HG03103 (cell line): ENCODE measurements around the gene SLC39A11.

Experiments
- ATAC-seq: cut with Tn5 transposase; IDR thresholded peaks from one replicate; pipeline ENCODE4 v1.9.1; 2021; ENCODE audit warnings: low read depth; ENCODE audit not compliant: unreplicated experiment

SLC39A11 gene

DNA sequence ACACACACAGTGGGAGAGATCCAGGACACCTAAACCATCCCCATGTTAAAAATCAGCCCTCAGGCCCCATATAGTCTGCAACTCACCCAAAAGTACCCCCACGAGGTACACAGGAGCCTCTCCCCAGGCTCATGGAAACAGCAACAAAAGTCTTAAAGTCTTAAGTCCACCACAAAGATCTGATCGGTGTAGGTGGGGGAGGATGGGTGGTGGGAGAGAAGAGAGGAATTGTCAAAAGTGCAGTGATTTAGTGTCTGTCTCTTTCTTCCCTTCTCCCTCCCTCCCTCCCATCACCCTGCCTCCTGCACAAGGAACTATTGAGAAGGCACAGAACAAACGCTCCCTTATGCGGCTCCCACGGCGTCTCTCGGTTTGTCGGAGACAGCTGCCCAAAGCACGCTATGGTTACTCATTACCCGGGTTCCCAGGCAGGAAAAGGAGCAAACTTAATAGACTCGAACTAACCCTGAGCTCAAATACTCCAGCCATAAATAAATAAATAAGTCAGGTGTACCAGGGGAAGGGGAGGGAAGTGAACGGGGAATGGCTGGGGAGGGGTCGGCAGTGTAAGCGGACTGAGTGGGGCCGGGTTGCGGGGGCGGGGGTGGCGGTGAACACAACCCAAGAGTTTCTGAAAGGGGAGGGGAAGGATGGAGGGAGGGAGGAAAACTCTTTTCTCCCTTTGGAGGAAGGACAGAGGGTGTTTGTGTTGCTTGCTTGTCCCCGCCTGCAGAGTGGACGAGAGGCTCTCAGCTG, 477.4 kb downstream of the SLC39A11 start:
- no peak for ATAC-seq

DNA sequence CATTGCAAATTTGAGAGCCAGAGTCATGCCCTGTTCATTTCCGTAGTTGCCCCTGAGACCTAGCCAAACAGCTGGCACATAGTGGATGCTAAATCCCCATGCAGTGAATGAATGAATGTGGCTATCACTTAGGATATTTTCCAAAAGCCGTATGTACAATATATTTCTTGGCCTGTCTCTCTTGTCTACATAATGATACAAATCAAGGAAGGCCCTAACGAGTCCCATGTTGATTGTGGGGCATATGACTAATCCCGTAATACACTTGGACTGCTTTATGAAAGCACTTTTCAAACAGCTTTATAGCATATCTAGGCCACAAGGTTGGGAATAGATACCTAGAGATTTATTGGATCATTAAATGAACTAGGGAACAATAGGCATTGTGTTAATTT, 478.0 kb downstream of the SLC39A11 start:
- ATAC-seq, result no peak

DNA sequence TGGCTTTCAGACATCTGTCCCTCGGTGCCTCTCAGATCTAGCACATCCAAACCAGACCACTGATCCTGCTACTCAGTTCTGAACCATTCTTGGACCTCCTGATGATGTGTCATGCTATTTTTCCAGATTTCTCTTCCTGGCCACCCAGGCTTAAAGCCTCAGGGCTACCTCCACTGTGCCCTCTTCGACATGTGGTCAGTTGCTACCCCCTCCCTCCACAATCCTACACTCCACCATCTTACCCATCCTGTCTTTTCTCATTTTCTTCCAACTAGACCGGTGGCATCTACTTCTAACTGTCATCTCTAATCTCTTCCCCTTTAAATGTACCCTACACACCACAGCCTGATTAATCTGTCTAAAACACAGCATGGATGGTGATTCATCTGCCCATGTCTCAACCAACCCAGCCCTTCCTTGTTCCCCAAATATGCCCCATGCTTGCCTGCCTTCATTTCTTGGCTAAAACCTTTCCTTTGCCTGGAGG, 478.6 kb downstream of the SLC39A11 start:
- ATAC-seq, result no peak

DNA sequence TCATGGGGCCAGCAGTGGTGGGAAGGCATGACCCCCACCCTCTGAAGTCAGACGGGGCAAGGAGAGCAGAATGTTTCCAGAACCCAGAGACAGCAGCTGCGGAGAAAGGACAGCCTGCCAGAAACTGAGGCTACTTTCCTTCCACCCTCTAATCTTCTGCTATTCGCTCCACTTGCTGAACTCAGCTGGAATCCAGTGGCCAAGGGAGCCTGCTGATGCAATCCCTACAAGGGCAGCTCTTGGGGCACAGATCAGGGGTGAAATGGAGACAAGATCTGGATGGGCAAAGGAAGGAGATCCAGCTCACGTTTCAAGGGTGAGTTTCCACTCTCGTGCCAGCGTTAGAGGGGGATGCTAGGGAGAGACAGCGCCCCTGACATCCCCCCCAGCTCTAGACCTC, 479.1 kb downstream of the SLC39A11 start:
- ATAC-seq, result no peak

DNA sequence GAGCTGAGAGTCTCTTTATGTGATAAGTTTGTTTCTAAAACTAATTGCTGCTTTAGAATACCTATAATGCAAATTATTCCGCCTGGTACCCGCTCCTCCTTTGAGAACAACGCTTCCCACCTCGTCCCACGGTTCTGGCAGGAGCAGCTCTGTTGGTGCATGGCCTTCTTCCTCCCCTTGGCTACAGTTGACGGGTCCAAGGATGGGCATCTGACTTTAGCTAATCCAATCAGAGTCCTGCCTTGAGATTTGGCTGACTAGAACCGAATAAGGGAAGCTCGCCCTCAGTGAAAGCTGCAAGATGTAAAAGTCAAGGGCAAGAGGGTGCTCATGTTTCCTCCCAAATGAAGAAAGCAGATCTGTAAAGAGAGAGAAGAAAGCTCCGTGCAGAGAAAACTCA, 481.3 kb downstream of the SLC39A11 start:
- ATAC-seq, result no peak

DNA sequence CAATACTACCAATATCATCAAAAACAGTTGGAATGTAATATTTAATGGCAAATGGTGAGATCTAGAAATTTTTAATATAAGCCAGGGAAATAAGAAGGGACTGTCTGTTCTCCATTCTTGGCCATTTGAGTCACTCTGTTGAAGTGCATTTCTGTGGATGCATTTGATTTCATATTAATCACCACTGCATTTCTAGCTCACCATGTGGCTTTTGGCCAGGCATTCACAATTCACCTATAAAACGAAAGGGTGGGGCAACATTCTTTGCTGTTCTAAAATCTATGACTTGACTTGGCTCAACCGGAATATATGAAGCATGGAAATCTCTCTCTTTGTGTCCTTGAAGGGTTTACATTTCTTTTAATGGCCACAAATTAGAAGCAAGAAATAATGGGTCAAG, 483.0 kb downstream of the SLC39A11 start:
- no peak for ATAC-seq

DNA sequence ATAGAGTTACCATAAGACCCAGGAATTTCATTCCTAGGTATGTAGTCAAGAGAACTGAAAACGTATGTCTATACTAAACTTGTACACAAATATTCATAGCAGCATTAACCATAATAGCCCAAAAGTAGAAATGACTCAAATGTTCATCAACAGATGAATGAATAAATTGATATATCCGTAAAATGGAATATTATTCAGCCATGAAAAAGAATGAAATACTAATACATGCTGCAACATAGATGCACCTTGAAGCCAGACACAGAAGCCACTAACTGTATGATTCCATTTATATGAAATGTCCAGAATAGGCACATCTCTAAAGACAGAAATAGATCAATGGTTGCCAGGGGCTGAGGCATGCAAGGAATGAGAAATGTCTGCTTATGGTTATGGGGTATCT, 484.1 kb downstream of the SLC39A11 start:
- no peak for ATAC-seq

DNA sequence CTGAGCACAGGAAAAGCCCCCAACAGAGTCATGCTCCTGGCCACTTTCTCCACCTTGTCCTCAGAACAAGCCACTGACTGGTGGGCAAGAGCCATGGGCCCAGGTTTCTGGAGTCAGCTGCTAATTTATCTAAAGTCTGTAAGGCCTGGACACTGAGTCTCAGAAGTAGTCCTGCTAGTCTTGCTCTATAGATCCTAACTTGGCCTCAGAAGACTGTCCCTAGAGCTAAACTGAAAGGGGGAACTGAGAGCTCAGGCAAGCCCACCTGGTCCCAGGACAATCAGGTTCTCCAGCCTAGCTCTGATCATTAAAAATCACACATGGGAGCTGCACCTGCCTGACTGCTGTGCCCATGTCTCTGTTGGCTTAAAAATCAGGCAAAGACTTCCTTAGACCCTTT, 485.8 kb downstream of the SLC39A11 start:
- no peak for ATAC-seq

DNA sequence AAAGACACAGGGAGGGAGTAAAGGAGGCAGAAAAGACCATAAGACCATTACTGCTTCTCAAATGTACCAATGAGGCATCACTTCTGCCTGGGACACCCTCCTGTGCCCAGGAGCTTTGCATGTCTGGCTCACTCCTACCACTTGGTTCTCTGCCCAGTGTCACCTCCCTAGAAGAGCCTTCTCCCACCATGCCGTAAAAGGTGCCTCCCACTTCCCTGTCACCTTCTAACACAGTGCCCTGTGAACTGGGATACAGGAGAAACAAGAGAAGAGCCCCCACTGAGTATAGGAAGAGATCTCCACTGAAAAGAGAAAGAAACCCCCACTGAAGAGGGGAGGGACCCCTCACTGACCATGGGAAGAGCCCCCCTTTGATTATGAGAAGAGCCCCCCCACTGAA, 486.9 kb downstream of the SLC39A11 start:
- ATAC-seq, result no peak

DNA sequence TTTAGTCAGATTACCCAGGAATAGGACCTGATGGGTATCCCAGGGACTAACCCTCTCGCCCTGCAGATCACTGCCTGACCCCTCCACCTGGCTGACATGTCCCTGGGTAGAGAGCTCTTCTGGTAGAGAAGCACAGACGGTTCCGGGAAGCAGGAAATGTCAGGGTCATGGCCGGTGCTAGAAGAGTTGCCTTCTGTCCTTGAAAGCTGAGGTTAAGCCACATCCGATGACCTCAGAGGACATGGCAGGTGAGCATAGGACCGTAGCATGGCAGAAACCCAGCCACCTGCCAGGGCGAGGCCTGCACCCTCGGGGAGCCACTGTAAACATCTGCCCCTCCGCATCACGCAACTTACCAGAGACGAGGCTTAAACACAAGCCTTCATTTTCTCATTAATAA, 488.0 kb downstream of the SLC39A11 start:
- ATAC-seq, result no peak

DNA sequence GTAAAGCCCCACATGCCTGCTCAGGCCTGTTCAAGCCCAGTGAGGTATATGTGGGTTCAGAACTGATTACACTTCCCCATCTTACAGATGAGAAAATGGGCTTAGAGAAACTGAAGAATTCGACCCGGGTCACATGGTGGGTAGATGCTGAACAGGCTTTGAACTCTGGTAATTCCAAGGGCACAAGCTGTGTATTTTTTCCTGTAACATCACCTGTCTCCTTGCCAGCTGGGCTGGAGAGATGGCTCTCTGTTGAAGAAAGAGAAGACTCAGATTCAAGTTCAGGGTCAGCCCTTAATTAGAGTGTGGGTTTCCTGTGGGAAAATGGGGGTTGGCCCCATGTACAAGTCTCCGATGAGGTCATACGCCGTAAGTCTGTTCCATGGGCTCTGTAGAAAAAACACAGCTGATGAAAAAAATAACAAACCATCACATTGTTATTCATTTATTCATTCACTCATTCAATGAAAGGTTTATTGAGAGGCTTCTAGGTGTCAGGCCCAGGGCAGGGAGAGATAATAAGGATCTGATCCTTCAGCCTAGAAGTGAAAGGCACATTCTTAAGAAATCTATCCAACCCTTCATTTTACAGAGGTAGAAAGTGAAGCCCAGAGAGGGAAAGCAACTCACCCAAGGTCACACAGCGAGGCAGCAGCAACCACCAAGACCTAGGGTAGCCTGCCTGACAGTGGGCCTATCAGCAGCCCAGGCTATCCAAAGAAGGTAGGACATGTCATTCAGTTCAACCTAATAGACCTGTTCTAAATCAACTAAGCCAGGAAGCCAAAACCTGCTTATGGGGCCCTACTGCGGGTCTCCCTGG, 488.9 kb downstream of the SLC39A11 start:
- no peak for ATAC-seq

DNA sequence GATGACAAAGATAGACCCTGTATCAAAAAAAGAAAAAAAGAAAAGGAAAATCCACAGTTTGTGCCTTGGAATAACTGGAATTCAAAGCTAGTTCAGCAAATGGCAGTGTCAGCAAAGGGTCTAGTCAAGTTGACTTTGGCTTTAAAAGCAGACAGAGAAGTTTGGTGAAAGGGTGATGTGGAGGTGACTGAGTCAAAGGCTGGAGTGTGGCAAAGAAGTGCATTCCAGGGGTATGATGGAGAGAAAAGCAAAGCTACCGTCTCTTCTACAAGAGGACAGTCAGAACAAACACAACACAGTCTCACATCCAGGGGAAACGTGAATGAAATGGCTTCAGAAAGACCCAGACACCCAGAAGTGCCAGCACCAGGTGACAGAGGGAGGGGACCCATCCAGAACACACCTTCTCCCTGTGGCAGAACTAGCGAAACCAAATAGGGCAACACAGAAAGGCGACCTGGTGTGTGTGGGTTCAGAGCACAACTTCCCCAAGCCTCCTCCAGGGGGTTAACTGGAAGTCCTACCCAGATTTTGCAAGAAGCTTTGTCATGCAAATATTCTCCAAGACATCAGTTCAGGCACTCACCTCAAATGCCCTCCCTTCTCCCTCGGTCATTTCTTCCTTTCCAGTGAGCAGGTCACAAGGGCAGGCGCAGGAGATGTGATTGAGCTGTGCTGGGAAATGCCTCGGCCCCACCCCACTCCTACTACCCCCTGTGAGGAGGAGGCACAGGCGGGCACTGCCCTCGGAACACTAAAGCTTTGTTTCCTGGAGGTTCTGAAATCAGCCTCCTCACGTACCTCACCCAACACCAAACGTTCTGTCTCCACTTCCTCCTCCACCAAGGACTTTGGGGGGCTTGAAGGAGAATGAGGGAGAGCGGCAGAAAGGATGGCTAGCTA, 489.7 kb downstream of the SLC39A11 start:
- no peak for ATAC-seq

DNA sequence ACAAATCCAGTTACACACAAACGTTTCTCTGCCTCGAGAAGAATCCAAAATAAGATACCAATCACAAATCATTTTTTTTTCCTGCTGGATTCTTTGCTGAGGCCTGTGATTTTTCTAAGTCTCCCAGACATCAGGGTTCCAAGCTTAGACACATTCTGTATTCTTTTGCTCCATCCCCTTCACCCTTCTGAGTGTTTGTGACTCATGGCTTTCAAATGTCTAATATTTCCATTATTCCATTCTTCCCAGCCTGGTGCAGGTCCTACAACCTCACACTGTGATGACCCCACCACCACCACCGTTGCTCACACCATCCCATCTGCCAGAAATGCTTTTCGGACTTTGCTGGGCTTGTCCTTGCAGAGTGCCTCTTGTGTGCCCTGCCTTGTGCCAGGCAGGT, 491.6 kb downstream of the SLC39A11 start:
- ATAC-seq, result no peak

DNA sequence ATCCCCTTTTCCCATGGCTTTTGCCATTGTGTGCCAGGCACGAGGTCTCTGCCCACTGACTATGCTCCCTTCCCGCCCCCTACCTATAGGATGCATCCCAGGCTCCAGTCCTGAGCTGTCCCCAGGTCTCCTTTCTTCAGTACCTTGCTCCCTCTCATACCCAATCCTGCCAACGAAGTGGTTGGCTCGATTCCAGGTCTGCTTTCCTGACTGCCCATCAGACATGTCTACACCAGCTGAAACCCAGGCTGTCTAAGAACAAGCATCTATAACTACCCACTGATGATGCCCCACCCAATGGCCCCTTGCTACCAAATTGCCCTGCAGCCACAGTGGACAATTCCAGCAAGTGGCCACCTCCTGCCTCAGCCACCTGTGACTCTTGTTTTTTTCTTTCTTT, 492.6 kb downstream of the SLC39A11 start:
- ATAC-seq, result no peak

DNA sequence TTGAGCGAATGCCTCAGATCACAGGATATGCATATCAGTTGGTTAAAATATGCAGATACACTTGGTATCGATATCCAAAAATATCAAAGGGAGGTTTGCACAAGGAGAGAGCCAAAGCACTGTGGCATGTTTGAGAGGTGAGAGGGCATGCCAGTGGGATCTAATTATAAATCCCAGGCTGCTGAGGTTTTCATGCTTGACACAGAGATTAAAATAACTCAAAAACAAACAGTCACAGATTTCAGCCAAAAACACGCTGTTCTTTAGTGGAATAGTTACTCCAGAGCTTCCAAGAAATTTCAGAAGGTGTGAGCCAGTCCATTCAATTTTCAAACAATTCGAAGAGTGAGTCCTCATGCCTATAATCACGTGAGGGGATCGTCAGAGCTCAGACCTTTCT, 493.8 kb downstream of the SLC39A11 start:
- no peak for ATAC-seq

DNA sequence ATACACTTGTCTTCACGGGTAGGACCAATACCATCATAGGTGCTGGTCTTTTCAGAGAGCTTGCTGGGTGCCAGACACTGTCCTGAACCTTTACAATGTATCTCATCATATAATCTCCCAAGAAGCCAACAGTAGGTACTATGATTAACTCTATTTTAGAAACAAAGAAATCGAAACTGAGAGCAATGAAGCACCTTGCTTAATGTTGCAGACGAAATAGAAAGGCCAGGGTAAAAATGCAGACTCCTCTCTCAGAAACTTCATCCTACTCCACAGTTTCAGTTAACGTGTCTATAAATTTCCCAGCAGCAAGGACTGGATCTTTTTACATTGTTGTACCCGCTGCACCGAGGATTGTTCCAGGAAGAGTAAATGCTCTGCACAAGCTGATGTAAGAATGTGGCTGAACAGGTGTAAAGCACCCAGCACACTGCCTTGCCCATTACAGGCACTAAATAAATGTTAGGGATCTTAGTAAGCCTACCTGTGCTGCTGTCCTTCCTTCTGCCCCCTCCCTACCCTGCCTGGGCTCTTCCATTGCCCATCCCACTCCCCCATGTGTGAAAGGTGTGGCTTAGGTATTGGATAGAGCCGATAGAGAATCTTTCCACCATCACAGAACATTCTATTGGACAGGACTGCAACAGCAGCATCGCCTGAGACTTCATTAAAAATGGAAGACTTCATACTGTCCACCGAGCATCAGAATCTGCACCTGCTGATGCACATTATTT, 495.0 kb downstream of the SLC39A11 start:
- no peak for ATAC-seq
